Measurements from ENCODE around the gene PRKAG2. TPM values are rescaled to one million over a fixed set of nuclear protein-coding genes. Genes with fewer than 3 reads are reported as not detected.
A peak's percentile ranks its signal among the peaks of the same experiment; 100 is the strongest.

The PRKAG2 gene
- total RNA-seq, 1 experiment from 2014 or later = 23.9 TPM

GRCh38 chr7:151568956-151569940, 307.7 kb downstream of the PRKAG2 start:
- no peak for DNase-seq
- no TSS peak for BruUV-seq (replicated peaks)
- Histone ChIP-seq H3K4me2 (ENCODE audit: low read length) (no peak overlapping the region), H3K9me3 (ENCODE audit: low read length) (no peaks in the 10 kb centered on the region), H4K20me1 (ENCODE audit: low read length) (no peaks in the 10 kb centered on the region), H2AFZ (ENCODE audit: low read length) (no peak overlapping the region), H3K4me3 (ENCODE audit: low read length) (no peak overlapping the region), H3K27me3 (ENCODE audit: low read length) (no peaks in the 10 kb centered on the region), H3K36me3 (ENCODE audit: low read depth, low read length) (peaks cover 2% of the 10 kb centered on the region; the same call in 1 of the 2 replicates), H3K9me2 (replicated peaks; ENCODE audit: low read length) (no peaks in the 10 kb centered on the region), H3K4me1 (ENCODE audit: insufficient read depth, low read length) (peaks cover 14% of the 10 kb centered on the region; the same call in 1 of the 2 replicates), H3K79me2 (ENCODE audit: low read length) (no peaks in the 10 kb centered on the region), H3K27ac (ENCODE audit: low read length) (no peak overlapping the region), H3F3A (ENCODE audit: low read length, unreplicated experiment) (no peaks in the 10 kb centered on the region), H3K9ac (ENCODE audit: low read length) (no peak overlapping the region)
- ChIA-PET CTCF (no interaction called here), POLR2A (ENCODE audit: unreplicated experiment) (no interaction called here)
- intact Hi-C loops (cut with micrococcal nuclease) = no loop called here
- ATAC-seq = no peak
- TF ChIP-seq CTCF (conservative IDR thresholded peaks at IDR 0.05; ENCODE audit: low read depth, low read length) = no peak
- no peak for TF ChIP-seq EZH2phosphoT487 (IDR thresholded peaks at IDR 0.05; ENCODE audit: borderline replicate concordance, low read length)
- TF ChIP-seq EZH2 (IDR thresholded peaks at IDR 0.05; ENCODE audit: low read length, unreplicated experiment) = no peak

- intact Hi-C loops (cut with micrococcal nuclease) = no loop called here
- Histone ChIP-seq H3K4me2 (ENCODE audit: low read length) (no peak overlapping the region), H3K27me3 (ENCODE audit: low read length) (no peaks in the 10 kb centered on the region), H3K9me2 (replicated peaks; ENCODE audit: low read length) (no peaks in the 10 kb centered on the region), H3K27ac (ENCODE audit: low read length) (no peak overlapping the region), H3K79me2 (ENCODE audit: low read length) (no peaks in the 10 kb centered on the region), H3F3A (ENCODE audit: low read length, unreplicated experiment) (no peaks in the 10 kb centered on the region), H3K9ac (ENCODE audit: low read length) (no peak overlapping the region), H3K36me3 (ENCODE audit: low read depth, low read length) (peaks cover 2% of the 10 kb centered on the region; the same call in 1 of the 2 replicates), H2AFZ (ENCODE audit: low read length) (no peak overlapping the region), H4K20me1 (ENCODE audit: low read length) (no peaks in the 10 kb centered on the region), H3K9me3 (ENCODE audit: low read length) (no peaks in the 10 kb centered on the region), H3K4me3 (ENCODE audit: low read length) (no peak overlapping the region), H3K4me1 (ENCODE audit: insufficient read depth, low read length) (peaks cover 11% of the 10 kb centered on the region; the same call in 1 of the 2 replicates)
- ATAC-seq = no peak
- no peak for DNase-seq
- POLR2A ChIA-PET (ENCODE audit: unreplicated experiment) = no interaction called here
- no TSS peak for BruUV-seq (replicated peaks)
- no peak for TF ChIP-seq CTCF (conservative IDR thresholded peaks at IDR 0.05; ENCODE audit: low read depth, low read length)
- TF ChIP-seq EZH2phosphoT487 (IDR thresholded peaks at IDR 0.05; ENCODE audit: borderline replicate concordance, low read length) = no peak
- no peak for TF ChIP-seq EZH2 (IDR thresholded peaks at IDR 0.05; ENCODE audit: low read length, unreplicated experiment)
- CTCF ChIA-PET = no interaction called here
Observed at GRCh38 chr7:151566897-151567320, 310.0 kb downstream of the PRKAG2 start.

DNA sequence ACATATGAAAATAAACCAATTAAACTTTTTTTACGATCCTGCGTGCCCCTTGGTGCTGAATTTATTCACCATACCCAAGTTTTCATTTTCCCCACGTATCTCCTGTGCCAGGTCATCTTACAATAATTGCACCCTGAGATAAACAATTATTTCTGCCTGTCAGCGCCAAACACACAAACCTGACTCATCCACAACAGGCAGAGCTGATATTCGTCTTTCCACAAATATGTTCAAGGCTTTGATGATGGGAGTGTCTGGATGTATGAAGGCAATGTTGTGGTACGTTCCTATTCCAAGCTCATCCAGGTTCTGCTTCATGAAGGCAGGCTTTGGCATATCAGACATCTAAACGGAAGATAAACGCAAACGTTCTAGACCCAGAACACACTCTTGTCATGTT, 311.4 kb downstream of the PRKAG2 start:
- Histone ChIP-seq H3F3A (ENCODE audit: low read length, unreplicated experiment) (no peaks in the 10 kb centered on the region), H3K27ac (ENCODE audit: low read length) (no peak overlapping the region), H3K36me3 (ENCODE audit: low read depth, low read length) (peaks cover 2% of the 10 kb centered on the region; the same call in 1 of the 2 replicates), H3K79me2 (ENCODE audit: low read length) (no peaks in the 10 kb centered on the region), H3K9ac (ENCODE audit: low read length) (no peak overlapping the region), H2AFZ (ENCODE audit: low read length) (no peak overlapping the region), H3K4me2 (ENCODE audit: low read length) (0 out of 2 replicates have a peak overlapping the region, but pooled peaks have one; percentile 1), H4K20me1 (ENCODE audit: low read length) (no peaks in the 10 kb centered on the region), H3K27me3 (ENCODE audit: low read length) (no peaks in the 10 kb centered on the region), H3K4me1 (ENCODE audit: insufficient read depth, low read length) (peaks cover 11% of the 10 kb centered on the region; the same call in 1 of the 2 replicates), H3K9me3 (ENCODE audit: low read length) (no peaks in the 10 kb centered on the region), H3K9me2 (replicated peaks; ENCODE audit: low read length) (no peaks in the 10 kb centered on the region), H3K4me3 (ENCODE audit: low read length) (no peak overlapping the region)
- no peak for TF ChIP-seq EZH2phosphoT487 (IDR thresholded peaks at IDR 0.05; ENCODE audit: borderline replicate concordance, low read length)
- TF ChIP-seq CTCF (conservative IDR thresholded peaks at IDR 0.05; ENCODE audit: low read depth, low read length) = no peak
- TF ChIP-seq EZH2 (IDR thresholded peaks at IDR 0.05; ENCODE audit: low read length, unreplicated experiment) = no peak
- POLR2A ChIA-PET (ENCODE audit: unreplicated experiment) = no interaction called here
- intact Hi-C loops (cut with micrococcal nuclease) = no loop called here
- ATAC-seq = peak; percentile 82
- no TSS peak for BruUV-seq (replicated peaks)
- CTCF ChIA-PET = no interaction called here
- DNase-seq = peak; percentile 54

Measured in PC-3 (cell line).